Fibroblast of skin of abdomen (primary cell): ENCODE measurements around the gene LRRC37B.
"Not testable (repeated sequence)": the region's sequence is repeated elsewhere in the genome, so short reads cannot be mapped to it uniquely, and the experiment has no call there.

Experiments
- DNase-seq: peaks from one replicate; pipeline ENCODE4 v3.0.0-alpha.2; 2013

The LRRC37B gene

DNA sequence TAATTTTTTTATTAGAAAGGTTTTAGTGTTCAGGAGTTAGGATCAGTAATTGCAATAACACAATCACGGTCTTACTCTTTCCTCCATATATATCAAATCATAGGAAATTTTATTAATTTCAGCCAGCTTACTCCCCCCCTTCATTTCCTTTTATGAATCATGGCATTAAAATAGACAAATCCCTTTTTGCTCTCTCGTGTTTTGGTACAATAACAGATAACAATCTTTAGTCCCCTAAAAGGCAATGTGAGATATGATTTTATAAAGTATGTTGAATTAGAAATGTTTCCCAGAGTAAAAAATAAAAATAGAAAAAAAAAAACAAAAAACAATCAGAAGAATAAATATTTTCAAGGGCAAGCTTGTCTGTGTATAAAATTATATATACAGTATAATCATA lies 92.5 kb downstream of the LRRC37B start:
- DNase-seq: no peak

DNA sequence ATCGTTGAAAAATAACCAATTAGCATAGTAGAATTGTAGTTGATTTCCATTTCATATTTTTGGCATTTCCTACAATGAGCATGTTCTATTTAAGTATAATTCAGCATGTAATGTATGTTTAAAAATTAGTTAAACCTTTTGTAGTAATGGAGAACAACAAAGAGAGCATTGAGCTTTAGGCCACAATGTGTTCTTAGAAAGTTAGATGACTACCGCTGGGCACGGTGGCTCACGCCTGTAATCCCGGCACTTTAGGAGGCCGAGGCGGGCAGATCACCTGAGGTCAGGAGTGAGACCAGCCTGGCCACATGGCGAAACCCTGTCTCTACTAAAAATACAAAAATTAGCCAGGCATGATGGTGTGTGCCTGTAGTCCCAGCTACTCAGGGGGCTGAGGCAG lies 93.1 kb downstream of the LRRC37B start:
- DNase-seq: not testable (repeated sequence)

DNA sequence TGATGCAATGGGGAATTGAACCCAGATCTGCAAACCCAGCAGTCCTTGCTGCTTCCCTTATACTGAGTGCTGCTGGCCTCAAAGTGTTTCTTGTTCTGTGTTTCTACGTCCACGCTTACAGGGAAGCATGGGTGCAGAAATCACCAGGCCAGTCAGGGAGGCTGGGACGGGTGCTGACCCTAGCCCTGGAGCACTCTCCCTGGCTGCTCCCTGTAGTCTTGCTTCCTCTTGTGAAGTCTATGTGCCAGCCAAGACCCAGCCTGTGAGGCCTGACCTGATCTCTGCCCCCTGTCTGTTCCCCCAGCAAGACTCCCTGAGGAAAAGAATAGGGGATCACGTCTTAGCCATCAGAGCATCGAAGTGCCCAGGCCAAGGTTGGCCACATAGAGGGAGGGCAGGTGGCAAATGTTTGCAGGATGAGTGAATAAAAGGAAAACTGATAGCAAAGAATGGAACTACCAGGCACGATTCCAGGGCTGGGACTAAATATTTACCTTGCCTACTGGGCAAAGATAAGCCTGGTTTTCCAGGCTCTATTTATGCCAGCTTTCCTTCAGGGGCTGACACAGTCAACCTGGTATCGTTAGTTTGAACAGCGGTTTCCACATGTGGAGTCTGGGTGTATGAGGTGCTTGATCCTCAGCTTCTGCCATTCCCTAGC lies 93.9 kb downstream of the LRRC37B start:
- DNase-seq: no peak

DNA sequence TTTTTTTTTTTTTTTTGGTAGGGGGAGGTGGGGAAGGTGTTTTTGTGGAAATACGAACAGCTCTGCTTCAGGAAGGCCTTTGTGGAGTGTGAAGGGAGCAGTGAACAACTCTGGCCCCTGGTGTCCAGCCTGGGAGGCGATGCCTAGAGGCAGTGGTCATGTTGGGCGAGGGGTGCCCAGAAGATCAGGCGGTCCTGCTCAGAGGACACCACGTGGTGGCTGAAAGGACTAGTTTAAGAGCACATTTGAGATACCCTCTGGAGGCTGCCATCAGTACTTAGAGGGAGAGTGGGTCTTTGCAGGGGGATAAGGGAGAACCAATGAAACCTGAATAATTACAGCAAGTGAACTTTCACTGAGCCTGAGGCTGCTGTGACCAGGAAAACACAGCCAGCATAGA lies 95.0 kb downstream of the LRRC37B start:
- no peak for DNase-seq

- DNase-seq: peak; percentile 36
Observed at GRCh38 chr17:32102646-32103186, 95.5 kb downstream of the LRRC37B start.
